ENCODE results near the gene USP32.

GRCh38 chr17:60383379-60383778 lies 8.6 kb downstream of the USP32 start:
- no peak for TF ChIP-seq CREB5 (CRISPR knock-in tag; IDR thresholded peaks at IDR 0.05; ENCODE audit: low read depth)
- no peak for TF ChIP-seq PPARA (CRISPR knock-in tag; IDR thresholded peaks at IDR 0.05; ENCODE audit: borderline replicate concordance)
- TF ChIP-seq TSHZ2 (CRISPR knock-in tag; IDR thresholded peaks at IDR 0.05), result no peak
- TF ChIP-seq TOX (CRISPR knock-in tag; IDR thresholded peaks at IDR 0.05; ENCODE audit: borderline replicate concordance), result no peak
- TF ChIP-seq ZNF565 (CRISPR knock-in tag; conservative IDR thresholded peaks at IDR 0.05; ENCODE audit: low read depth), result no peak
